Kidney glomerular epithelial cell (primary cell): ENCODE data around the gene MAEA.
"Not testable (repeated sequence)": the region's sequence is repeated elsewhere in the genome, so short reads cannot be mapped to it uniquely, and the experiment has no call there.

Experiments
- DNase-seq: peaks from one replicate; lab custom pipeline; 2025; lab: John Stamatoyannopoulos, UW

Gene MAEA

DNA sequence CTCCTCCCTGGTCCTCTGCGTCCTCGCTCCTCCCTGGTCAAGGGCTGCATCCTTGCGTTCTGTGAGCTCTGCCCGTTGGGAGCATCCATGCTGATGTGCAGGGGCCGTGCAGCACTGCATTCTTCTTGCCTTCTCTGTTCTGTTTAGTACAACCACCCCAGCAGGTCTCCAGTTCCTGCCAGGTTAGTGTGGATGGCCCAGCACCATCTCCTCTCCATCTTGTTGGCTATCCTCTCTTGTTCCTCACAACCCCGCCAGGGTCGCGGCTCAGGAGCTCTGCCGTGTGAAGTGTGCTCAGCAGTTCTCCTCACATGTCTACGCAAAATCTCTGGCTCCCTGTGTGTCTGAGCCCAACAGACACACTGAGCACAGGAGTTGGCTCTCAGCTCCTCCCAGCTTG is 10.4 kb upstream of the MAEA start:
- no peak for DNase-seq

DNA sequence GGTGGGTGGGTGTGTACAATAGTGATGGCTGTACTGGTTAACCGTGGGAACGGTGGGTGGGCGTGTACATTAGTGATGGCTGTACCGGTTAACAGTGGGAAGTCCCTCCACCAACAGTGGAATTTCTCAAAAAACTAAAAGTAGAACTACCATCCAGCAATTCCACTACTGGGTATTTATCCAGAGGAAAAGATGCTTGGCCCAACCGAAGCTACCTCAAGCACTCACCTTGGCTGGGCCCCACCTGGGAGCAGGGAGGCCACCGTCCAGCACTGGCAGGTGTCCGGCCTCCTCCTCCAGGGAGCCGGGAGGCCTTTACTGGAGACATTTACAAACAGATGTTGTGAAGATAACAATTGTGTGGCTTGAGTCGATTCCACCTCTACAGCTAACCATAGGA is 6.0 kb upstream of the MAEA start:
- DNase-seq, result no peak

DNA sequence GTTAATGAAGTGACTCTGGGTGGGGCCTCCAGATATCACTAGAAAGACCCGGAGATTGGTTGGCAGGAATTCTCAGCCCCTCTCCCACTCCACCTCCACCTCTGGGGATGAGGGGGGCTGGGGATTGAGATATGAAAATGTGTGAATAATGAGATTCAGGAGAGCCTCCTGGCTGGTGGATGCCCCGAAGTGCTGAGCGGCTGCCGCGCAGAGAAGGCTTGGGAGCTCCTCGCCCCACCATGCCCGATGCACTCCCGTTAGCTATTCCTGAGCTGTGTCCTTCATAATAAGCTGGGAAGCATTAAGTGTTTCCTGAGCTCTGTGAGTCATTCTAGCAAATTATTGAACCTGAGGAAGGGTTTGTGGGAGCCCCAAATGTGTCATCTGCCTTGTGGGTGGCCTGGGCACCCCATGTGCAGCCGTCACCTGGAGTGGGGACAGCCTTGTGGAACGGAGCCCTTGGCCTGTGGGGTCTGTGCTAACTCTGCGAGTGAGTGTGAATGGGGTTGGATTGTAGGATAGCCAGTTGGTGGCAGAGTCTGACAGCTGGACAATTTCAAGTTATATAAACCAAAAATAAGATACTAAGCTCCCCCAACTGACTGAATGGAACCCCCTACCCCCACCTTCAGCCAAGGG is 4.4 kb upstream of the MAEA start:
- DNase-seq, result no peak

DNA sequence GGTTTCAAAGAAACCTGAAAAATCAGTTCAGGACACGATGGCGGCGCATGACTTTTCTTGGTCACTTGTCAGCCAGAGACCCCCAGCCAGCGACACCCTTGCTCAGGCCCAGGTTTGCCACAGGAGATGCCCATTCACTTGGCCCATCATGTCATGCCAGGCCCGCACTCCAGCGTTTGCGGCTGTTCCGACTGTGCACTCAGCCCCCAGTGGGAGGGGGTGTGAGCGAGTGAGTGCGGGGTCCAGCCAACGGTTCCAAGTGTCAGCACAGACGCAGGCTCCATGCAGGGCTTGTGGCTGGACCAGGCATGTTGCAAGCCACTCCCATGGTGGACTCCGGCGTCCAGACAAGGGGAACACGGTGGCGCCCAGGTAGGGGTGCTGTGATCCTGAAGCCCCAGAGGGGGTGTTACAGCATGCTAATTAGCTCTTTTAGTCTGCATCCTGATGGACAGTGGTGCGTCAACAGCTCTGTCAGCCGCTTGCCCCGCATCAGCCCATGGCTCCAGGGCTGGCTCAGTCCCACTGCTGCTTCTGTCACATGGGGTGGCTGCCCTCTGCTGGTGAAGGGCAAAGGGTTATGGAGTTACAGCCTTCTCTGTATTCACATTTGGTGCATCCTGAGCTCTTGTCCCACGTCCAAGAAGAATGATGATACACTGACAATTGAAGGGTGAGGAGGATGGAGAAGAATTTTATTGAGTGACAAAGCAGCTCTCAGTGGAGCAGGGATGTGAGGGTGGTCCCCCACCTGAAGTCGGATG is 3.7 kb upstream of the MAEA start:
- no peak for DNase-seq

DNA sequence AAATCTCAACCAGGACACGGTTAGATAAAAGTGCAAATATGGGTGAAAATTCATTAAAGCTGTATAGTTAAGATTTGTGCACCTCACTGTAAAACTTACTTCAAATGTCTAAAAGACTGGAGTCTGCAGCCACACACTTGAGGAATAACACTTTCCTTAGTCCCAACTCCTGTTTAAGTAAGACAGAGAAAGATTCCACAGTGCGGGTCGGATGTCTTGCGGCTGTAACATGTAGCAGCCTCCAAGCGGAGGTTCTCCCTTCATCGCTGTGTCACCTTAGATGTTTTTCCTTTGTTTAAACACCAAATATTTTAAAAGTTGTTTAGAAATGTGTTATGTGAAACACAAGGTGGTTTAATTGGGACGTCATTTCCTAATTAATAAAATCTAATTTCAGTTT is 905 bp upstream of the MAEA start:
- DNase-seq, result peak; percentile 36

GRCh38 chr4:1290165-1290977 is 680 bp downstream of the MAEA start:
- DNase-seq, result no peak

GRCh38 chr4:1291091-1291490 is 1.4 kb downstream of the MAEA start:
- DNase-seq, result no peak

GRCh38 chr4:1291996-1292702 is 2.5 kb downstream of the MAEA start:
- DNase-seq, result no peak

DNA sequence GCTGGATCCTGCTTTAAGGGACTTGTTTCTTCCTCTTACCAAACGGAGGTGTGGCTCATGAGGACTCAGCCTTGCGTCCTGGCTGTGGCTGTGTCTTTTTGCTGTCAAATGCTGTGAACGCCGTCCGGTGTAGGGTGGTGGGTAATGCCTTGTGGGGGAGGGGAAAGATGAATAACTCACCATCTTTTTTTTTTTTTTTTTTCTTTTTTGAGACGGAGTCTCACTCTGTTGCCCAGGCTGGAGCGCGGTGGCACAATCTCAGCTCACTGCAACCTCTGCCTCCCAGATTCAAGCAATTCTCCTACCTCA is 3.0 kb downstream of the MAEA start:
- DNase-seq, result not testable (repeated sequence)

DNA sequence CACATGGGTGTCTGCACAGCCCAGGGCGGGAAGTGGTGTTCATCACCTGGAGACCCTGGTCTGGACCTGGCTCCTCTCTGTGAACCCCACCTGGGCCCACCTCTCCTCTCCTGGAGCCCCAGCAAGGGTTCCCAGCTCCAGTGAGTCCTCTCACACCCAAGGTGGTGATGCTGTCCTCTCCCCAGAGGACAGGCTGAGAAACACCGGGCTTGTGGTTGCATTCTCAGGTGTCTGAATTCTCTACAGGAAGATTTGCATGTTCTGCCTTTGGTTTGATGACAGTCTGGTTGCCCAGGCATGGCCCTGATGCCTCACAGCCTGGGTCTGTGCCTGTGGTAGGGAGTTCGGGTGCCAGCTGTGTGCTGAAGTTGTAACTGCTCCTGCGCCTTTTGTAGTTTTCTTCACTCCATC is 3.8 kb downstream of the MAEA start:
- DNase-seq, result no peak

- DNase-seq, result peak; percentile 70
Measured at GRCh38 chr4:1293991-1294390, 4.3 kb downstream of the MAEA start.

DNA sequence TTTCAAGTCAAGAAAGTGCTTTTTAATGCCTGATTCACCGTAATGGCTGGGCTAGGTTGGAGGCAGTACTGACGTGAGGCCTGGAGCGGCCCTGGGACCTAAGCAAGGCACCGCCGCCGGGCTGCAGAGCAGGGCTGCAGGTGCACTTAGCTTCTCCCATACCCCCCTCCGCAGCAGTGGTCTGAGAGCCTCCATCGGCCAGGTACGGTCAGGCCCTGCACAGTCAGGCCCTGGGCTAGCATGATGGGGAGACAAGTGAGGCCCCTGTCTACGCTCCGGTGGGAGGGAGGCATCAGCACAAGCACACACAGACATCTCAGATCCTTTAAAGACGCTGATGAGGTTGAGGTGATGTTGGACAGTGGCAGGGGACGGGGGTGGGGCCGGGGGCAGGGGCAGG is 4.7 kb downstream of the MAEA start:
- DNase-seq, result no peak

- DNase-seq, result no peak
Measured at GRCh38 chr4:1294891-1295290, 5.2 kb downstream of the MAEA start.

GRCh38 chr4:1295405-1296055 is 5.8 kb downstream of the MAEA start:
- no peak for DNase-seq

DNA sequence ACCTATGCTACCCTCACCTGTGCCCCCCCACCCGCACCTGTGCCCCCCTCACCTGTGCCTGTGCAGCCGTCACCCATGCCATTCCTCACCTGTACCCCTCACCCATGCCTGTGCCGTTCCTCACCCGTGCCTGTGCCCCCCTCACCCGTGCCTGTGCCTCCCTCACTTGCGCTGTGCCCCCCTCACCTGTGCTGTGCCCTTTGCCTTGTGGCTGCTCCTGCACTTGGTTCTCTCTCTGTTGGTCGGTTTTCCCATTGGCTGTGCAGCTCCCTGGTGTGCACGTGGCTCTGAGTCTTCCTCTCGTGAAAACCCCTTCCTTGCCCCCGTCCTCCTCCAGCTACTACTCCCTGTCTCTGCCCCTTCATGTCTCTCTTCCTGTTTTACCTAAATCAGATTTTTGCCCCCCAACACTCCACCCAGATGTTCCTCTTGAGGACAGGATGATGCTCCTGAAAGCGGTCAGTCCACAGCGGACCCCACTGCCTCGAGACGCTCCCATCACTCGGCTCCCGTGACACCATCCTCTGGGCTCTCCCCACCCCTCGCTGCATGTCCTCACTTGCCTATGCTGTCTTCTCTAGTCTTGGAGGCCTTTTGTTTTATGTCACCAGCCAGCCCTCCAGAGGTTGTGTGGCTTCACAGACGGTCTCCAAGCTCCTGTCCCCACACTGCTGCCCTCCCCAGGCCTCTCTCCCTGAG is 6.8 kb downstream of the MAEA start:
- no peak for DNase-seq

DNA sequence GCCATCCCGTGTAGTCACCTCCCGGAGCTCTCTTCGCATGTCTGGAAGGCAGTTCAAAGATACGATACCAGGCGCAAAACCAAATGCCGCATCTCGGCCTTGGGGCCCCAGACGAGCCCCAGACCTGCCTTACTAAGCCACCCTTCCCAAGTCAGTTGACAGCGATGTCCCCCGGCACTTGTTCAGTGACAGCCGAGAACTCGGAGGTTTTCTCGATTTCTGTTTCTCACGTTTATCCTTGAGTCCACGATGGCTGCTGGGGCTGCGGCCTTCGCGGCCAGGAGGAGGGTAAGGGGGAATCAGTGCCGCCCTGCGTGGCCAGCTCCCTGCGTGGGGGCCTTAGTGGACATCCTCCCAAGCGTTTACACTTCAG is 7.3 kb downstream of the MAEA start:
- no peak for DNase-seq

GRCh38 chr4:1297456-1298325 is 8.0 kb downstream of the MAEA start:
- no peak for DNase-seq

DNA sequence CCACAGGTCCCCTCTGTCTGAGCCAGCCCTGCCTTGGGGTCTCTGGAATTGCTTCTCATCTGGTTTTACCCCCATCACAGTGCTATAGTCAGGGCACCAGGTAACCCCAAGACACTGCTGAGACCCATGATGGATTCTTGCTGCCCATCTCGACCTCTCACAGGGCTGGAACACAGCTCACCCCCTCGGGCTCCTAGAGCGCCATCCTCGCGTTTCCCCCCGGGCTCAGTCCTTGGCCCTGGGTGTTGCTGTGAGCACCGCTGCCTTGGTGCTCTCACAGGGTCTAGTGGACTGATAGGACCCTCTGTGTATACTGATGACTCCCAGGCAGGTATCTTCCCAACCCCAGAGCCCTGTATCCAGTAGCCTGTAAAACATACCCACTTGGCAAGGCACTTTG is 8.8 kb downstream of the MAEA start:
- no peak for DNase-seq

- DNase-seq, result no peak
Measured at GRCh38 chr4:1299301-1299860, 9.7 kb downstream of the MAEA start.
